B cell (primary cell): Measurements from ENCODE around the gene DNAJC16. TPM values are rescaled to one million over a fixed set of nuclear protein-coding genes. Genes with fewer than 3 reads are reported as not detected.

Experiments used
- ATAC-seq: fragments of 200-7000 bp; cut with Tn5 transposase; one replicate; pipeline ENCODE4 v1.10.0; 2021; ENCODE audit warnings: low read depth, mild to moderate bottlenecking, moderate number of reproducible peaks, moderate library complexity
- CTCF ChIA-PET: fragments of 350-600 bp; sonication (Branson Sonifier 250); formaldehyde crosslinking; loops from one replicate; lab custom pipeline; 2021; ENCODE audit warnings: antibody characterized with exemption, inconsistent platforms; lab: Charles Lee
- POLR2A ChIA-PET: fragments of 350-600 bp; sonication (Branson Sonifier 250); formaldehyde crosslinking; loops from one replicate; lab custom pipeline; 2021; ENCODE audit warnings: antibody characterized with exemption; lab: Charles Lee
- DNase-seq: peaks from one replicate; pipeline ENCODE4 v3.0.0; 2013
- H2AFZ ChIP-seq: 2 replicates; pipeline ENCODE4 v1.6.1; 2012; ENCODE audit warnings: mild to moderate bottlenecking, low read depth, low read length; ENCODE audit not compliant: insufficient read depth, poor library complexity, severe bottlenecking
- H3K27ac ChIP-seq, 2 donors: 1 replicate in 1 of 2; 2 replicates in 1 of 2; pipeline ENCODE4 v1.5.1; 2012 to 2013; ENCODE audit warnings: low read length in 2 of 2, mild to moderate bottlenecking in 2 of 2, moderate library complexity in 1 of 2
- H3K27me3 ChIP-seq, 4 experiments: fragments of 200-600 bp in 1 of 4; sonication (generic) in 1 of 4; replicated peaks in 1 of 4; 1 replicate in 2 of 4; 2 replicates in 2 of 4; pipeline versions ENCODE4 v1.6.1 to v1.7.0; 2013 to 2016; ENCODE audit warnings: low read length in 3 of 4, mild to moderate bottlenecking in 2 of 4, mixed read lengths in 1 of 4, moderate library complexity in 1 of 4; ENCODE audit not compliant: insufficient read depth in 4 of 4, control insufficient read depth in 3 of 4; ENCODE audit errors: control extremely low read depth in 1 of 4
- H3K36me3 ChIP-seq, 2 experiments: replicated peaks in 1 of 2; 1 replicate in 1 of 2; 2 replicates in 1 of 2; pipeline versions ENCODE4 v1.6.1 to v1.7.1; 2013; ENCODE audit warnings: low read length in 1 of 2; ENCODE audit not compliant: insufficient read depth in 2 of 2, control insufficient read depth in 1 of 2; ENCODE audit errors: control extremely low read depth in 1 of 2, extremely low read depth in 1 of 2
- H3K4me1 ChIP-seq, 2 donors: fragments of 200-600 bp in 1 of 2; sonication (generic) in 1 of 2; 1 replicate in 1 of 2; 2 replicates in 1 of 2; pipeline versions ENCODE4 v1.5.1 to v1.6.1; 2013 to 2017; ENCODE audit warnings: low read length in 2 of 2; ENCODE audit not compliant: control insufficient read depth in 2 of 2, insufficient read depth in 2 of 2
- H3K4me2 ChIP-seq: replicated peaks from 2 replicates; pipeline ENCODE3; 2012; ENCODE audit warnings: mild to moderate bottlenecking, low read depth, low read length; ENCODE audit not compliant: poor library complexity, severe bottlenecking
- H3K4me3 ChIP-seq, 5 experiments: fragments of 200-600 bp in 1 of 5; sonication (generic) in 1 of 5; 1 replicate in 3 of 5; 2 replicates in 2 of 5; pipeline versions ENCODE4 v1.5.1 to v1.7.0; 2011 to 2016; ENCODE audit warnings: low read length in 4 of 5, mild to moderate bottlenecking in 4 of 5, low read depth in 2 of 5, control low read depth in 1 of 5, moderate library complexity in 1 of 5; ENCODE audit not compliant: insufficient read depth in 1 of 5; ENCODE audit errors: control extremely low read depth in 1 of 5, extremely low read depth in 1 of 5
- H3K79me2 ChIP-seq: fragments of 200-600 bp; sonication (generic); one replicate; pipeline ENCODE4 v1.6.0; 2016; ENCODE audit warnings: low read length; ENCODE audit not compliant: control insufficient read depth, insufficient read depth
- H3K9ac ChIP-seq: fragments of 200-600 bp; sonication (generic); 2 replicates; pipeline ENCODE4 v1.6.1; 2017; ENCODE audit warnings: mild to moderate bottlenecking, low read length, moderate library complexity
- H3K9me3 ChIP-seq, 3 donors: one replicate each; pipeline versions ENCODE4 v1.6.1 to v1.7.1; 2013; ENCODE audit warnings: low read length in 2 of 3; ENCODE audit not compliant: control insufficient read depth in 2 of 3, insufficient read depth in 1 of 3; ENCODE audit errors: control extremely low read depth in 1 of 3
- H4K20me1 ChIP-seq: 2 replicates; pipeline ENCODE4 v1.6.0; 2012; ENCODE audit warnings: mild to moderate bottlenecking, low read length; ENCODE audit not compliant: insufficient read depth, control insufficient read depth, poor library complexity, severe bottlenecking
- H3K27ac Mint-ChIP-seq: one replicate; pipeline ENCODE4 v1.8.0; 2021; ENCODE audit warnings: mixed read lengths
- H3K27me3 Mint-ChIP-seq: one replicate; pipeline ENCODE4 v1.8.0; 2021; ENCODE audit warnings: mixed read lengths
- H3K4me1 Mint-ChIP-seq: one replicate; pipeline ENCODE4 v1.8.0; 2021; ENCODE audit warnings: mixed read lengths
- H3K4me3 Mint-ChIP-seq: one replicate; pipeline ENCODE4 v1.8.0; 2021; ENCODE audit warnings: mixed read lengths
- H3K9me3 Mint-ChIP-seq: one replicate; pipeline ENCODE4 v1.8.0; 2022; ENCODE audit warnings: mixed read lengths; ENCODE audit not compliant: insufficient read depth
- EZH2 ChIP-seq: IDR thresholded peaks from 2 replicates; pipeline ENCODE4 v1.6.1; 2012; ENCODE audit warnings: borderline replicate concordance, low read depth, mild to moderate bottlenecking, moderate library complexity, low read length; ENCODE audit not compliant: insufficient read depth, poor library complexity, severe bottlenecking
- WGBS: methylation state at CpG from one replicate; pipeline ENCODE4 v1.1.5; 2013; ENCODE audit warnings: missing lambda C conversion rate; ENCODE audit not compliant: insufficient coverage; 5-methylcytosine and 5-hydroxymethylcytosine counted together
- intact Hi-C: fragments of 100-400 bp; cut with micrococcal nuclease; formaldehyde crosslinking; loops from one replicate; pipeline ENCODE4 v1.10.0; 2022
- polyA plus RNA-seq: library from polyadenylated mRNA; depleted of rRNA; stranded (reverse); fragments of >200 nt; gene quantifications from 2 replicates; pipeline ENCODE4 v1.2.3, GENCODE V29; 2012
- total RNA-seq, 2 donors: library from RNA; stranded (reverse); fragments of 120-200 nt in 1 of 2; gene quantifications; 1 replicate in 1 of 2; 2 replicates in 1 of 2; pipeline versions ENCODE4 v1.2.3 to v1.2.4, GENCODE V29; 2013 to 2022
- TF ChIP-seq, protein P1 (sequence below): fragments of 200-600 bp; IDR thresholded peaks from one replicate; pipeline ENCODE4 v1.8.0; 2022; ENCODE audit warnings: antibody characterized with exemption, mild to moderate bottlenecking

The DNAJC16 gene
- total and polyA plus RNA-seq, 2 donors (not counting 1 experiment from before 2014, with no cell fraction given) = 16.9 to 47.1 TPM

DNA sequence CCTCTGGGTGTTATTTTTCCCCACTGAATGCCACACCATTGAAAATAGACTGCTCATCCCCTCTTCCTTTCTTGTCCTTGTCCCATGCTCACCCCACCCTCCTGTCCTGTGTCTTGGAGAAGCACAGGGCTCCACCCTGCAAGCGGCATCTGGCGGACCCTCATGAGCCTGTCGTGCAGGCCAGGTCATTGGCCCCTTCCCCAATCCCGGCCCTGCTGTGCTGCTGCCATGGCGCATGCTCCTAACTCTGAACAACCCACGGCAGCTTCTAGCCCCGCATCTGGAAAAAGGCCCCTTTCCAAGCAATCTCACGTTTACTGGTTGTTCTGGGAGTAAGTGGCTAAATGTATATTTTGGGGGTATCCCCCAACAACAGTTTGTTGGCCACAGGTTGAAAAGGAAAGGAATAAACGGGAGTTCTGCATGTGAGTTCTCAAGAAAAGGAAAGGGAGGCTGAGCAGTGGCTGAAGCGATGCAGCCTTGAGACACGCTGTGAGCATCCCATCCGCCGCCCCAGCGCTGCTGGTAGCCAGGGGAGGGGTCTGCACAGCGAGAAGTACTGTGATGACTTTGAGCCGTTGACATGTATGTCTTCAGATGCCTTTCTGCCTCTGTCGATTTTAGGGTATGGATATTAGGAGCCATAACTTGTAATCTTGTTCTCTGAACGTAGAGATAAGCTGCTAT, 41.9 kb downstream of the DNAJC16 start:
- peak overlapping the region; percentile 50 for H3K27ac Mint-ChIP-seq
- H3K9ac ChIP-seq = no peak overlapping the region

DNA sequence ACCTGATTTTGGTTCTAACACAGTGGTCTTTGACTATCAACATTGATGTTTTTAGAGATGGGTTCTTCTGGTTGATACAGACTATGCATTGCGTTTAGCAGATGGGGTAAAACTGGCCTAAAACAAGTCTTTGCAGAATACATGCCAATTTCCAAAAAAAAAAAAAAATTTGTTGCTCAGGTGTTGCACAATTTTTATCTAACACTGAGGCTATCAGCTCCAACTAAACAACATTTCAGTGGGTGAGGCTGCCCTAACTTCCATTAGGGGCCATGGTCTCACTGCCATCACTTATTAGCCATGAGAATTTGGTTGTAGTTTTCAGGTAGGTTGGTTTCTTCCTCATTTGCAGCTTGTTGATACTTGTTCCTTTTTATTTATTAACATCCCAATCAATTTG, 44.2 kb downstream of the DNAJC16 start:
- H3K4me3 ChIP-seq = peak overlapping the region in 1 of 5 experiments; percentile 16
- intact Hi-C loops = loop anchor here (2.0 kb wide), 3 partner anchors 44 to 126 kb away; partner anchors contain the start of genes DDI2 and DNAJC16
- WGBS = no CpG with 5 or more reads among the region's 1 CpG

More for the DNA sequence above, 41.9 kb downstream of the DNAJC16 start:
- no peak overlapping the region for H3K27ac ChIP-seq
- CTCF ChIA-PET = interaction anchor here (1.1 kb wide), 1 partner anchor 33 kb away, joined by 3 read pairs; no protein-coding TSS in a partner anchor
- H4K20me1 ChIP-seq = no peaks in the 10 kb centered on the region
- no peaks in the 10 kb centered on the region for H3K27me3 ChIP-seq
- intact Hi-C loops = no loop called here
- no peaks in the 10 kb centered on the region for H3K79me2 ChIP-seq
- Mint-ChIP-seq H3K9me3 (no peaks in the 10 kb centered on the region), H3K4me3 (no peak overlapping the region), H3K4me1 (peaks cover 42% of the 10 kb centered on the region), H3K27me3 (no peaks in the 10 kb centered on the region)
- no peak overlapping the region for H3K4me2 ChIP-seq
- ATAC-seq (no peak), DNase-seq (no peak)
- no peaks in the 10 kb centered on the region for H3K9me3 ChIP-seq
- TF ChIP-seq EZH2 = no peak
- TF ChIP-seq, protein P1, sequence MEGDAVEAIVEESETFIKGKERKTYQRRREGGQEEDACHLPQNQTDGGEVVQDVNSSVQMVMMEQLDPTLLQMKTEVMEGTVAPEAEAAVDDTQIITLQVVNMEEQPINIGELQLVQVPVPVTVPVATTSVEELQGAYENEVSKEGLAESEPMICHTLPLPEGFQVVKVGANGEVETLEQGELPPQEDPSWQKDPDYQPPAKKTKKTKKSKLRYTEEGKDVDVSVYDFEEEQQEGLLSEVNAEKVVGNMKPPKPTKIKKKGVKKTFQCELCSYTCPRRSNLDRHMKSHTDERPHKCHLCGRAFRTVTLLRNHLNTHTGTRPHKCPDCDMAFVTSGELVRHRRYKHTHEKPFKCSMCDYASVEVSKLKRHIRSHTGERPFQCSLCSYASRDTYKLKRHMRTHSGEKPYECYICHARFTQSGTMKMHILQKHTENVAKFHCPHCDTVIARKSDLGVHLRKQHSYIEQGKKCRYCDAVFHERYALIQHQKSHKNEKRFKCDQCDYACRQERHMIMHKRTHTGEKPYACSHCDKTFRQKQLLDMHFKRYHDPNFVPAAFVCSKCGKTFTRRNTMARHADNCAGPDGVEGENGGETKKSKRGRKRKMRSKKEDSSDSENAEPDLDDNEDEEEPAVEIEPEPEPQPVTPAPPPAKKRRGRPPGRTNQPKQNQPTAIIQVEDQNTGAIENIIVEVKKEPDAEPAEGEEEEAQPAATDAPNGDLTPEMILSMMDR = no peak
- POLR2A ChIA-PET = interaction anchor here (0.5 kb wide), 1 partner anchor 156 kb away, joined by 5 read pairs; no protein-coding TSS in a partner anchor
- H3K4me3 ChIP-seq = no peak overlapping the region
- WGBS = 99% methylated on average over 16 of the region's 18 CpGs
- peaks cover 16 to 40% of the 10 kb centered on the region in 2 experiments for H3K36me3 ChIP-seq
- H3K4me1 ChIP-seq = peaks cover 32 to 45% of the 10 kb centered on the region in 2 donors
- H2AFZ ChIP-seq = no peak overlapping the region

More for the DNA sequence above, 44.2 kb downstream of the DNAJC16 start:
- Histone ChIP-seq H3K9me3 (no peaks in the 10 kb centered on the region), H3K79me2 (no peaks in the 10 kb centered on the region), H4K20me1 (no peaks in the 10 kb centered on the region), H2AFZ (no peak overlapping the region), H3K4me1 (peaks cover 22 to 27% of the 10 kb centered on the region in 2 donors), H3K27me3 (no peaks in the 10 kb centered on the region), H3K27ac (peak overlapping the region; percentile 58 to 66), H3K4me2 (peak overlapping the region; percentile 67), H3K36me3 (peaks cover 10 to 39% of the 10 kb centered on the region in 2 experiments), H3K9ac (no peak overlapping the region)
- Mint-ChIP-seq H3K4me1 (peaks cover 31% of the 10 kb centered on the region), H3K9me3 (no peaks in the 10 kb centered on the region), H3K4me3 (no peak overlapping the region), H3K27me3 (no peaks in the 10 kb centered on the region), H3K27ac (peak overlapping the region; percentile 61)
- no peak for ATAC-seq
- ChIA-PET CTCF (no interaction called here), POLR2A (interaction anchor here (0.7 to 0.8 kb wide), 2 partner anchors 10 to 125 kb away, joined by 3 to 8 read pairs; no protein-coding TSS in a partner anchor)
- no peak for TF ChIP-seq EZH2
- TF ChIP-seq, protein P1 = no peak
- DNase-seq = no peak
